Prostate gland (tissue), 2 donors: ENCODE results near the gene COG8. TPM values are rescaled to one million over a fixed set of nuclear protein-coding genes. Genes with fewer than 3 reads are reported as not detected.
"Not testable (repeated sequence)": the region's sequence is repeated elsewhere in the genome, so short reads cannot be mapped to it uniquely, and the experiment has no call there.

Experiments used
- DNase-seq: peaks from one replicate; pipeline ENCODE4 v3.0.0-alpha.2; 2019; ENCODE audit warnings: low spot score
- H3K27ac ChIP-seq, 2 donors: fragments of 200-600 bp; sonication (generic); 2 replicates each; pipeline ENCODE4 v1.5.1; 2017 to 2019
- H3K27me3 ChIP-seq: fragments of 200-600 bp; sonication (generic); replicated peaks from 2 replicates; pipeline ENCODE4 v1.5.1; 2019; ENCODE audit not compliant: insufficient read depth
- H3K36me3 ChIP-seq, 2 donors: fragments of 200-600 bp; sonication (generic); 1 replicate in 1 of 2; 2 replicates in 1 of 2; pipeline versions ENCODE4 v1.5.1 to v1.8.1; 2017 to 2019
- H3K4me1 ChIP-seq: fragments of 200-600 bp; sonication (generic); replicated peaks from 2 replicates; pipeline ENCODE4 v1.5.1; 2019
- H3K4me3 ChIP-seq, 2 donors: fragments of 200-600 bp; sonication (generic); 2 replicates each; pipeline ENCODE4 v1.5.1; 2017 to 2019
- H3K9me3 ChIP-seq: fragments of 200-600 bp; sonication (generic); 2 replicates; pipeline ENCODE4 v1.5.1; 2017
- CTCF ChIP-seq, 4 experiments: fragments of 200-600 bp in 2 of 4; fragments of 450-650 bp in 2 of 4; sonication (generic) in 2 of 4; IDR thresholded peaks; 1 replicate in 3 of 4; 2 replicates in 1 of 4; pipeline ENCODE4 v1.5.1; 2016 to 2019; ENCODE audit warnings: antibody characterized with exemption in 4 of 4, mild to moderate bottlenecking in 2 of 4, moderate library complexity in 2 of 4
- POLR2A ChIP-seq: fragments of 450-650 bp; IDR thresholded peaks from one replicate; pipeline ENCODE4 v1.6.1; 2016; ENCODE audit warnings: antibody characterized with exemption, mild to moderate bottlenecking
- POLR2AphosphoS5 ChIP-seq: sonication (generic); formaldehyde crosslinking; IDR thresholded peaks from one replicate; pipeline ENCODE4 v1.6.1; 2017; ENCODE audit warnings: antibody characterized with exemption
- WGBS: methylation state at CpG from one replicate; pipeline ENCODE4 v1.1.5; 2018; 5-methylcytosine and 5-hydroxymethylcytosine counted together
- intact Hi-C: fragments of 100-400 bp; cut with DNase I; formaldehyde crosslinking; loops from one replicate; pipeline ENCODE4 v1.14.2; 2022
- total RNA-seq, 2 donors: library from RNA; depleted of rRNA; stranded (reverse); fragments of >200 nt; gene quantifications; one replicate each; pipeline ENCODE4 v1.1.0, GENCODE V29; 2016

Gene COG8
- total RNA-seq, 2 donors from 2014 or later: 55.6 to 85.2 TPM

- 82% methylated on average over 5 of the region's 5 CpGs for WGBS
- DNase-seq: no peak
- H3K4me1 ChIP-seq: no peaks in the 10 kb centered on the region
- H3K36me3 ChIP-seq: peaks cover 0 to 8% of the 10 kb centered on the region in 2 donors
- TF ChIP-seq POLR2A (no peak), CTCF (IDR thresholded peaks at IDR 0.05) (no peak), POLR2AphosphoS5 (no peak)
- H3K27me3 ChIP-seq: no peaks in the 10 kb centered on the region
- no peak overlapping the region for H3K4me3 ChIP-seq
- no peak overlapping the region for H3K27ac ChIP-seq
- intact Hi-C loops: no loop called here
- H3K9me3 ChIP-seq: no peaks in the 10 kb centered on the region
These were observed 23.9 kb upstream of the COG8 start for GRCh38 chr16:69363281-69363717.

DNA sequence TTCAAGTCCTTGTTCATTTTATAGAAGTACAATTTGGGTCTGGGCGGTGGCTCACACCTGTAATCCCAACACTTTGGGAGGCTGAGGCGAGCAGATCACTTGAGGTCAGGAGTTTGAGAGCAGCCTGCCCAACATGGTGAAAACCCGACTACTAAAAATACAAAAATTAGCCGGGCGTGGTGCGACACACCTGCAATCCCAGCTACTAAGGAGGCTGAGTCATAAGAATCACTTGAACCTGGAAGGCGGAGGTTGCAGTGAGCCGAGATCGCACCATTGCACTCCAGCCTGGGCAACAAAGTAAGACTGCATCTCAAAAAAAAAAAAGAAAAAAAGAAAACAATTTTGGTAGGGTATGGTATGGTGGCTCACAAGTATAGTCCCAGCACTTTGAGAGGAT lies 20.7 kb upstream of the COG8 start:
- H3K36me3 ChIP-seq, intact Hi-C loops, H3K27me3 ChIP-seq, H3K27ac ChIP-seq, H3K9me3 ChIP-seq, DNase-seq, H3K4me3 ChIP-seq, H3K4me1 ChIP-seq: not testable (repeated sequence)
- WGBS: 95% methylated on average over 9 of the region's 9 CpGs

GRCh38 chr16:69351309-69352027 lies 12.1 kb upstream of the COG8 start, which contains the start of gene TMED6:
TSS of gene TMED6 (minus strand) at chr16:69351786. CDS start at chr16:69351753, 33 bp downstream.
- 63% methylated on average over 12 of the region's 12 CpGs for WGBS
- Histone ChIP-seq H3K4me3 (no peak within 1 kb of the TSS), H3K27ac (no peak within 1 kb of the TSS), H3K4me1 (no peaks in the 10 kb centered on the region), H3K9me3 (no peaks in the 10 kb centered on the region), H3K36me3 (peaks cover 0 to 4% of the 10 kb centered on the region in 2 donors), H3K27me3 (no peaks in the 10 kb centered on the region)
- DNase-seq: no peak
- TF ChIP-seq POLR2AphosphoS5: no peak
- no peak for TF ChIP-seq CTCF (IDR thresholded peaks at IDR 0.05)
- no peak for TF ChIP-seq POLR2A
- intact Hi-C loops: no loop called here

DNA sequence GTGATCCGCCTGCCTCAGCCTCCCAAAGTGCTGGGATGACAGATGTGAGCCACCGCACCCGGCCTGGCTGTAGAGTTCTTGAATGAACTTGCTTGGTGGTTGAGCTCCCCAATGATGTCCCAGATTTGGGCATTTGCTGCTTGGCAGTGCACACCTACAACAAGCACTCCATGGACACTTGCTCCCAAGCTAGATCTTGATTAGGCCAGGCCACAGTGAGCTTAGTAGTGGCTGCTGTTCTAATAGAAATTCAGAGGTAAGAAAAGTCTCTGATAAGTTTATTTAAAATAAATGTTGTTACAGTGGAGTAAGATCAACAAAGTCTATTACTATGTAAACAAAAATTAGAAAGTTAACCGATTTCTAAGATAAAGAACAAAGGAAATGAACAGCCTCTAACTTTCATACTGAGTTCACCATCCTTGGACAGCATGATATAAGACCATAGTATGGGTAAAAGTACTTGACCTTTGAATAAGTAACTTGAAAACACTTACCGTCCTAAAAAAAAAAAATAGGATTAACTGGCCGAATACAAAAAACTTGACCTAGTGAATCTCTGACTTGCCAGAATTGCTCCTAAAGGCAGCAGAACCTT lies 11.3 kb upstream of the COG8 start:
- Histone ChIP-seq H3K27ac (no peak overlapping the region), H3K36me3 (peaks cover 0 to 4% of the 10 kb centered on the region in 2 donors), H3K27me3 (no peaks in the 10 kb centered on the region), H3K4me3 (no peak overlapping the region), H3K9me3 (no peaks in the 10 kb centered on the region), H3K4me1 (no peaks in the 10 kb centered on the region)
- 62% methylated on average over 6 of the region's 6 CpGs for WGBS
- no peak for TF ChIP-seq POLR2AphosphoS5
- TF ChIP-seq POLR2A: no peak
- TF ChIP-seq CTCF (IDR thresholded peaks at IDR 0.05): no peak
- DNase-seq: no peak
- intact Hi-C loops: no loop called here

DNA sequence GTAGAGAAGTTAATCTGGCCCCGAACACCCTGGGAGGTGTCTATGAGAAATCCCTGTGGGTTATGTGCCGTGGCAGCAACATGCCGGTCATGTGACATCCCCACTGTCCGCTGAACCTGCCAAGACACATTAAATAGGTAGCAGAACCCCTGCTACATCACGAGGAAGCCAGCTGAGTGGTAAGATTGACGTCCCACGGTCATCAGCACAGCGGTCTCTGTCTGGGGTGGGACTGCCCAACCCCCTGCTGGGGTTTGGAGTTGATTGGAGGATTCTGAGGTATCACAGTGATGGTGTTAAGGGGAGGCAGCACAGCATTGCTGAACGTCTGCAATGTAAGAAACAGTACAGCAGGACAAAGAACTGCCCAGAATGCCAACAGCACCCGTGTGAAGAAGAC lies 10.2 kb upstream of the COG8 start:
- no peak overlapping the region for H3K27ac ChIP-seq
- no peaks in the 10 kb centered on the region for H3K9me3 ChIP-seq
- TF ChIP-seq POLR2A (no peak), POLR2AphosphoS5 (no peak), CTCF (IDR thresholded peaks at IDR 0.05) (no peak)
- no peak for DNase-seq
- H3K27me3 ChIP-seq: no peaks in the 10 kb centered on the region
- WGBS: 88% methylated on average over 10 of the region's 10 CpGs
- no peaks in the 10 kb centered on the region for H3K36me3 ChIP-seq
- no peak overlapping the region for H3K4me3 ChIP-seq
- H3K4me1 ChIP-seq: no peaks in the 10 kb centered on the region
- intact Hi-C loops: no loop called here
